CD4-positive, alpha-beta T cell treated with Interleukin-12 subunit alpha and Interleukin-12 subunit beta, for 1 hour (primary cell): ENCODE results near the gene RDX.
"Not testable (repeated sequence)": the region's sequence is repeated elsewhere in the genome, so short reads cannot be mapped to it uniquely, and the experiment has no call there.

ENCODE experiments used
- DNase-seq: peaks from one replicate; pipeline ENCODE4 v3.0.0-alpha.2; 2020

Gene RDX

DNA sequence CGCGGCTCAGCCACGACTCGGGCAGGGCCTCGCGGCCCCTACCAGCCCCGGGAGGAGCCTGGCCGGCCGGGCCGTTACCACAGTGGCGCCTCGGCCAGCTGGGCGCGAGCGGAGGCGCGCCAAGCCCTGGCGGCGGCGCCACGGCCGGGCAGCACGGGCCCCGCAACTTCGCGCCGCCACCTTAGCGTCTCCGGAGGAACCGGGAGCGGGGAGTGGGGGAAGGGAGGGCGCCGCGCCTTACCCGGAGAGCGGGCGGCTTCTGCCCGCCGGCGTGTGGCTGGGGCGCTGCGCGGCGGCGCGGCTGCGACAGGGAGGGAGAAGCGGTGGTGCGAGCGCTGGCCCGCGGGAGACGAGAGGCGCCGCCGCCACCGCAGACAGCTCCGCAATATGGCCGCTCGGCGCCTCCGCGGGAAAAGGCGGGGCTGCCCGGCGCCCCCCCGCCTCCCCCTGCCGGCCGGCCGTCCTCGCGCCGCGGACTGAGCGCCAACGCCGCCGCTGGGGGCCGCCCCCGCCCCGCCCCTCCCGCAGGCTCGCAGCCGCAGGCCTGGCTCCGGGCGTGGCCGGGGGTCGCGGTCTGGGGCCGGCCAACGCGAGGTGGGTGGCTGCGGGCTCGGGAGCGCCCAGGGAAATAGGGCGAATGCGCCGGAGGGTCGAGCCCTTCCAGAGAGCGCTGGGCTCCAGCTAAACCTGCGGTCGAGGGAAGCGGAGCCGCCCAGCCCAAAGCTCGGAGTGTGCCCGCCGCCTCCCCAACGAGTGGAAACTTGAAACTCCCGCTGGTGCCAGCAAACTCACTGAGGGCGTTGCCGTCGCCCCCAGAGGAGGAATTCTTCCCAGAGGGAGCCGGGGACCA is at the start of gene RDX:
RDX (minus strand) TSS at position 389 of the 850 bp plus-strand sequence. CDS start 16,922 bp downstream, outside the sequence.
- peak; percentile 67 for DNase-seq

- DNase-seq = no peak
Measured at GRCh38 chr11:110345743-110346142, 49.3 kb upstream of the RDX start.

DNA sequence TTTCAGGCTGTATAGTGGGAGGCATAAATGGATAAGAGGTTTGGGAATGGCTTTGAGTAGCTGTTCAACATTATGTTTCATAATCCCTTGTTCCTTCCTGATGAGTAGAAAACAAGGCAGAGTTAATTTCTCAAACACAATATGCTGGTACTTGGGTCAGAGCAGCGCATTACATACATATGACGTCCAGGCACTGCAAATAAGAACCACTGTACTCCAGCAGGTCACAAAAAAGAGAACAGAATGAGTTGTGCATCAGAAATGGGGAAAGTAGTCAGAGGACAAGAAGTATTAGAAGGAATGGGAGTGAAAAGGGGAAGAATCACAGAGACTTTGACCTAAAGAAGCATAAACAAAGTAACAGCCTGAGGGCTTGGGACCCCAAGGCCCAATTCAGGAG is 44.0 kb upstream of the RDX start:
- DNase-seq = no peak

DNA sequence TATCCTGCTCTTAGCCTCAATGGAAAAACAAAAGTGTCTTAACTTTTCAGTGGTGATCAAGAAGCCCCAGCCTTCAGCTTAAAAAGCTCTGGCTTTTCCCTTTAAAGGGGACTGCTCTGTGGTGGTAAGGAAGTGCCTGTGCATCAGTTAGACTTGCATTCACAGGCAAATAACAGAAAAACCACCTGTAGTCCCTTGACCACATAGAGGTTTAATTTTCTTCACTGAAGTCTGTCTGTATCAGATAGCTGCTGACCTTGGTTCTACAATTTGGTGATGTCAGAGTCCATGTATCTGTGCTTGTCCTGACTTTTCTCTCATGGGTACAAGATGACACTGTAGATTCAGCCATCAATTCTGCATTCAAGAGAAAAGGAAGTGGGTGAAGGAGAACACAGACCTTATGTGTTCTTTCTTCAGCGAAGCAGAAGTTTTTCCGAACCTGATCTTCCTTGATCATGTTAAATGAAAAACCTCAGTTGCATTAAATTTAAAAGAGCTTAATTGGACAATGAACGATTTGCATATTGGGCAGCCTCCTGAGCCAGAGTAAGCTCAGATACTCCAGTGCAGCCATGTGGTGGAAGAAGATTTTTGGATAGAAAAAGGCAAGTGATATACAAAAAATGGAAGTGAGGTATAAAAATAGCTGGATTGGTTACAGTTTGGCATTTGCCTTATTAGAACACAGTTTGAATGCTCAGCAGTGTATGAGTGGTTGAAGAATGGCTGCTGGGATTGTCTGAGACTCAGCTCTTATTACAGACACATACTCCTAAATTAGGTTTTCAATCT is 43.2 kb upstream of the RDX start:
- DNase-seq = no peak

DNA sequence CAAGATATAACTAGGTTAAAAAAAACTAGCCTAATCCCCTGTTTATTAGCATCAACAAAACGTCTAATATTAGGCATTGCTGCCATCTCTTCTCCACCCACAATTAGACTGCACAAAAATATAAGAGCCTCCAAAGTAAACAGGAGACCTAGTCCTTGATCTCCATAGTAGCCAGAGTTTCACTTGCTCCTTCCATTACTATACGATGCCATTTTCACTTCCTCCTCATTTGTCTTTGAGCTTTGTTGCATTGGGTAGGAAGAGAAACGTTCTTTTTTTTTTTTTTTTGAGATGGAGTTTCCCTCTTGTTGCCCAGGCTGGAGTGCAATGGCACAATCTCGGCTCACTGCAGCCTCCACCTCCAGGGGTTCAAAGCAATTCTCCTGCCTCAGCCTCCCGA is 42.3 kb upstream of the RDX start:
- no peak for DNase-seq

DNA sequence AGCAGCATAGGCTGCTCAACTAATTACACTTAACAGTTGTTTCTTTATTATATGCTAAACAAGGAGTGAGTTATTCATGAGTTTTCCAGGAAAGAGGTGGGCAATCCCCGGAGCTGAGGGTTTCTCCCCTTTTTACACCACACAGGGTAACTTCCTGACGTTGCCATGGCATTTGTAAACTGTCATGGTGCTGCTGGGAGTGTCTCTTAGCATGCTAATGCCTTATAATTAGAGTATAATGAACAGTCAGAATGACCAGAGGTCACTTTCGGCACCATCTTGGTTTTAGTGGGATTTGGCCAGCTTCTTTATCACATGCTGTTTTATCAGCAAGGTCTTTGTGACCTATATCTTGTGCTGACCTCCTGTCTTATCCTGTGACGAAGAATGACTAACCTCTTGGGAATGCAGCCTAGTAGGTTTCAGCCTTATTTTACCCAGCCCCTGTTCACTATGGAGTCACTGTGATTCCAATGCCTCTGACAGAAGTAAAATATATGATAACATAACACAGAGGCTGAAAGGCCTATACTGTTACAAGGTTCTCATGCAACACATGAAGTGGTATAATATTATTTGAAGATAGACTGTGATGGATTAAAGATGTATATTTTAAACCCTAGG is 41.3 kb upstream of the RDX start:
- peak; percentile 4 for DNase-seq

DNA sequence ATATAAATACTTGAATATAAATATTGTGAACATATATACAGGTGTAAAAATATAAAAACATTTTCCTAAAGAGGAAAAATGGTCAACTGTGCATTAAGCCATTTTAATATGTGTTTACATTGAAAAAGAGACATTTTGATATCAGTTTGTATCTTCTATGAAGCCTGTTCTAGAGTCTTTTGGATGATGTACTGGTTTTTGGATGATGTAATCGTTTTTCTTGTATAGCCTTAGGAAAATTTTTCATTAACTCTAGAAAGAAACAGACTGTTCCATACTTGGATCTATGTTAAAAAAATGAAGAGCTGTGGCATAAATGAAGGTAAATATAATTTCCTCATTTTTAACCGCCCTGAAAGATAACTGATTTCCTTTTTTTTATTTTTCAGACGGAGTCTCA is 39.6 kb upstream of the RDX start:
- no peak for DNase-seq

DNA sequence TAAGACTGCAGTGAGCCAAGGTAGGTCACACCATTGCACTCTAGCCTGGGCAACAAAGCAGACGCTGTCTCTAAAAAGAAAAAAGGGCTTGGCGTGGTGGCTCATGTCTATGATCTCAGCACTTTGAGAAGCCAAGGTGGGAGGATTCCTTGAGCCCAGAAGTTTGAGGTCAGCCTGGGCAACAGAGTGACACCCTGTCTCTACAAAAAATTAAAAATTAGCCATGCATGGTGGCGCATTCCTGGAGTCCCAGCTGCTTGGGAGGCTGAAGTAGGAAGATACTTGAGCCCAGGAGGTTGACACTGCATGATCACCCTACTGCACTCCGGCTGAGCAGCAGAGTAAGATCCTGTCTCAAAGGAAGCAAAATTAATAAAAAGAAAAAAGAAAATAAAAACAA is 38.9 kb upstream of the RDX start:
- DNase-seq = no peak

DNA sequence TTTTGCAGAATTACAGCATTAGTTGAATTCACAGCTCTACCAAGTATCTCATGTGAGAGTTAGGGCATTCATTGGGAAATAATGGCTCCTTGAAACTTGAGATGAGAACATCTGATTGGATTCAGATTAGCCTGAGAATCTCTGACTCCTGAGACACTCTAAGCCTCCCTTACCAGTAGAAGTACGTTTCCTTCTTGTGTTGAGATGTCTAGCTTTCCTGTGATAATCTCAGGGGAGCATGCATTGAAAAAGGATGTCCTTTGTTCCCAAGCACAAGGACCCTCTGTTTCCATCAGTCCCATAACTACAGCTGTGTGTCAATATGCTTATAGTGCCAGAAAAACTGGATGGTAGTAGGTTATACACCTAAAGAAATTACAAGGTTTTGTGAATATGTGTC is 35.2 kb upstream of the RDX start:
- DNase-seq = no peak

- no peak for DNase-seq
Measured at GRCh38 chr11:110329445-110329844, 33.0 kb upstream of the RDX start.

DNA sequence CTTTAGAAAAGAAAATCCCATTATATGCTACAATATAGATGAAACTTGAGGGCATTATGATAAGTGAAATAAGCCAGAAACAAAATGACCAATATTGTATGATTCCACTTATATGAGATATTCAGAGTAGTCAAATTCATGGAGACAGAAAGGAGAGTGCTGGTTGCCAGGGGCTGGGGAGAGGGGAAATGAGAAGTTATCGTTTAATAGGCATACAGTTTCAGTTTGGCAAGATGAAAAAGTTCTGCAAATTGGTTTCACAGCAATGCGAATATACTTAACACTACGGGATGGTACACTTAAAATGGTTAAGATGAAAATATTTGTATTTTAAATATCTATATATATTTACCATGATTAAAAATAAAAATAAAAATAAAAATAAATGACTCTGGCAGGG is 31.1 kb upstream of the RDX start:
- DNase-seq = no peak

- DNase-seq = no peak
Measured at GRCh38 chr11:110323786-110324185, 27.4 kb upstream of the RDX start.

DNA sequence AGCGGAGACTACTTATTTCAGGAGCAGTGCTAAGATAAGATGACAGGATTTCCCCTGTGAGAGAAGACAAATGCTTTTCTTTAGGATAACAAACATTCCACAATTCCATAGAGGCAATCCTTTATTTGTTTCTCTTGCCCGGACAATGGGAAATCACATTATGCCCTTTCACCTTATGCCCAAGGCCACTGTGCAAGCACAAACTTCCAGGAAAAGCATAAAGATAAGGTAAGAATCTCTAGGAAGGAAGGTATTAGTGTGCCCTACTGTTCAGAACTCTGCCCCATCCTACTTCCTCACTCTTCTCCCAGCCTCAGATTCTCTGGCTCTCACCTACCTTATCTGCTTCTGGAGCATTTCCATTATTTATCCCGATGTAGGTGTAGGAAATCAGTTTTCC is 23.1 kb upstream of the RDX start:
- no peak for DNase-seq

DNA sequence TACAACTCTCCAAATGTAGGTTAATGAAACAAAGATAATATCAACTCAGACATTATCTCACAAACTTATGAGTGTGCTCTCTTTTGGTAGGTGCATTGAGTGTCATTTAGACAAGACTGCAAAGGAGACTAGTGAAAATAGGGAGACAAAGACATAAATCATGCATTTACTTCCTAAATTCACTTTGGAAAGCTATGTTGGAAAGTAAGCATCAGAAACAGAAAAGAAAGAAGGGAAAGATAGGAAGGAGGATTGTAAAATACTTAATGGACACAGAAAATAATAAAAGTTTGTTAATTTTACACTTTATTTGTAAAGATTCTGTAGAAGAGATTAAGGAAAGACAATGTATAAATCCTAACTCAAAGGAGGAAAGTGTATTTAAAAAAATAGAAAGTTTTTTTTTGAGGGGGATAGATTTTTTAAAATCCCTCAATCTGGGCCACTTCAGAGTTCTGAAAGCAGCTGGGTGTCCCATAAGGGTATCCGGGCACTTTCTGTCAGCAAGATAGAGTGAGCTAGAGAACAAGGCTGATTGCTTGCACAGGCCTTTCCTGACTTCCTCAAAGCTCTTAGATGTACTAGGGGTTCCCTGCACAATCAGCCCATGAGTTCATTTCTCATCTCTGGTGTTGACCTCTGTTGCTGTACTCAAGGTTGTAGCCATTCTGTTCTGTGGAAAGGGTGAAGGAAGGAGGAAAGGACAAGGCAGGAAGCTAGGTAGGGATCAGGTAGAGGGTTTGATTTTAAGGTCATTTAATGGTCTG is 22.4 kb upstream of the RDX start:
- DNase-seq = no peak

GRCh38 chr11:110317516-110317932 is 21.1 kb upstream of the RDX start:
- no peak for DNase-seq

- DNase-seq = no peak
Measured at GRCh38 chr11:110314366-110315095, 18.1 kb upstream of the RDX start.

DNA sequence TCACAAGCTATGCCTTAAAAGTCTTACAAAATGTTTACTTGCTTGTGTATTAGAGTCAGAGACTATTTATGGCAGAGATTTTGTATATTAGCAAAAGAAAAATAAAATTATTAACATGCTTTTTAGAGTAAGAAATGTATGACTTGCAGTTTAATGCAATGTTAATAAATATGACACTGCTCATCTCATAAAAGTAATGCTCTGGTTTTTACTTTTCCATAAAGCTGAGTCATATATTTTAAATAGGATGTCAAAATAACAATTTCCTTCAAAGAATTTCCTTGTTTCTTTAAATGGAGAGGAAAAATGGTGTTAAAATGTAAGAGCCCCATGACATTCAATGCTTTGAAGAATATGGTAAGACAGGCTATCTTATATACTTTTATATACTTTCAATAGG is 16.3 kb upstream of the RDX start:
- DNase-seq = no peak

- DNase-seq = no peak
Measured at GRCh38 chr11:110311783-110312579, 15.6 kb upstream of the RDX start.

DNA sequence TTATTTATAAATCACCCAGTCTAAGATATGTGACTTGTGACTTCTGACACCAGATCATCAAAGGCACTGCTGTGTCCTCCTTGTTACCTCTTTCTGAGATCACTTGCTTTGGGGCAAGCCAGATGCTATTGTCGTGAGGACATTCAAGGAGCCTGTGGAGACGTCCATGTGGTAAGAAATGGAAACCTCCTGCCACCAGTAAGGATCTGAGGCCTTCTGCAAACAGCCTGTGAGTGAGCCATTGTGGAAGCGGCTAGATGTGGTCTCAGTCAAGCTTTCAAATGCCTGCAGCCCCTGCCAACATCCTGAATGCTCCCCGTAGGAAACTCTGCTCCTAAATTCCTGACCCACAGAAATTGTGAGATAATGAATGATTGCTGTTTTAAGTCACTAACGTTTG is 11.7 kb upstream of the RDX start:
- no peak for DNase-seq

GRCh38 chr11:110306019-110306388 is 9.6 kb upstream of the RDX start:
- not testable (repeated sequence) for DNase-seq
